Tibial artery (tissue), 4 donors: ENCODE data around the gene C15orf39.

Source experiments
- DNase-seq, 2 donors: peaks; one replicate each; pipeline ENCODE4 v3.0.0-alpha.2; 2019
- H3K27ac ChIP-seq, 2 donors: fragments of 200-600 bp; sonication (generic) in 1 of 2; 1 replicate in 1 of 2; 2 replicates in 1 of 2; pipeline ENCODE4 v1.5.1; 2018 to 2019; ENCODE audit warnings: mild to moderate bottlenecking in 1 of 2
- H3K27me3 ChIP-seq, 2 donors: fragments of 200-600 bp; sonication (generic) in 1 of 2; one replicate each; pipeline versions ENCODE4 v1.5.1 to v1.6.0; 2016 to 2019
- H3K36me3 ChIP-seq, 3 donors: fragments of 200-600 bp; sonication (generic) in 2 of 3; one replicate each; pipeline ENCODE4 v1.5.1; 2016 to 2019; ENCODE audit warnings: mild to moderate bottlenecking in 2 of 3
- H3K4me1 ChIP-seq, 4 donors: fragments of 200-600 bp; sonication (generic) in 2 of 4; 1 replicate in 3 of 4; 2 replicates in 1 of 4; pipeline ENCODE4 v1.5.1; 2016 to 2019
- H3K4me3 ChIP-seq, 2 donors: fragments of 200-600 bp; sonication (generic) in 1 of 2; 1 replicate in 1 of 2; 2 replicates in 1 of 2; pipeline ENCODE4 v1.5.1; 2018 to 2019; ENCODE audit warnings: mild to moderate bottlenecking in 2 of 2
- H3K9me3 ChIP-seq, 3 donors: fragments of 200-600 bp; sonication (generic) in 1 of 3; one replicate each; pipeline ENCODE4 v1.5.1; 2016 to 2019
- intact Hi-C: fragments of 100-400 bp; cut with DNase I; formaldehyde crosslinking; loops from one replicate; pipeline ENCODE4 v1.15.0; 2023; ENCODE audit warnings: low total_unique reads
- TF ChIP-seq, protein P1 (sequence below), 2 experiments: fragments of 200-600 bp in 1 of 2; fragments of 450-650 bp in 1 of 2; IDR thresholded peaks; one replicate each; pipeline ENCODE4 v1.5.1; 2017 to 2019; ENCODE audit warnings: antibody characterized with exemption in 2 of 2, mild to moderate bottlenecking in 1 of 2, moderate library complexity in 1 of 2

Gene C15orf39

DNA sequence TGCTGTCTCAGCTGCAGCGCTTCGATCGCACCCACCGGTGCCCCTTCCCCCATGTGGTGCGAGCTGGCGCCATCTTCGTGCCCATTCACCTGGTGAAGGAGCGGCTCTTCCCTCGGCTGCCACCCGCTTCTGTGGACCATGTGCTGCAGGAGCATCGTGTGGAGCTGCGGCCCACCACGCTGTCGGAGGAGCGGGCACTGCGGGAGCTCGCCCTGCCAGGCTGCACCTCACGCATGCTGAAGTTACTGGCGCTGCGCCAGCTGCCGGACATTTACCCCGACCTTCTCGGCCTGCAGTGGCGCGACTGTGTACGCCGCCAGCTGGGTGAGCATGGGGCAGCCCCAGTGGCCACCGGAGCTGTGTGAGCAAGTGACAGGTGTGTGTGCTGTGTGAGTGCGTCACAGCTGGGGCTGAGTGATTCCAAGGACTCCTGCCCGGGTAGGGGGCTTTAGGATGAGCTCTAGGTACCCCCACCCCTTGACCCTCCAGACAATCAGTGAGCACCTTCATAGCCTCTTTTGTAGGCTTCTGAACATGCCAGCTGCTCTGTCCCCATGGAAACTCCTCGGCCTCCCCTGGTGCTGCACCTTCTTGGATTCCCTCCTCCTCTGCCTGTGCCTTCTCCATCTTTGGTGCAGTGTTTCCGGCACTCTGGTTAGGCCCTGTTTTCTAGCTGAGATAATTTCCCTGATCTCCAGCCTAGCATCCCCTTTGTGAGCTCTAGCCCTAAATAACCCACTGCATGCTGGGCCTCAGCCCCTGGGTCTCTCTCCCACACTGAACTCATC, 7.0 kb downstream of the C15orf39 start:
- DNase-seq: peak in 1 of 2 donors; percentile 77
- Histone ChIP-seq H3K36me3 (peaks cover 69 to 81% (median 79%) of the 10 kb centered on the region in 3 donors), H3K4me3 (no peak overlapping the region), H3K9me3 (no peaks in the 10 kb centered on the region), H3K27me3 (no peaks in the 10 kb centered on the region), H3K4me1 (peaks cover 0 to 69% (median 50%) of the 10 kb centered on the region in 4 donors), H3K27ac (peak overlapping the region in 1 of 2 donors; percentile 1)
- TF ChIP-seq, protein P1, sequence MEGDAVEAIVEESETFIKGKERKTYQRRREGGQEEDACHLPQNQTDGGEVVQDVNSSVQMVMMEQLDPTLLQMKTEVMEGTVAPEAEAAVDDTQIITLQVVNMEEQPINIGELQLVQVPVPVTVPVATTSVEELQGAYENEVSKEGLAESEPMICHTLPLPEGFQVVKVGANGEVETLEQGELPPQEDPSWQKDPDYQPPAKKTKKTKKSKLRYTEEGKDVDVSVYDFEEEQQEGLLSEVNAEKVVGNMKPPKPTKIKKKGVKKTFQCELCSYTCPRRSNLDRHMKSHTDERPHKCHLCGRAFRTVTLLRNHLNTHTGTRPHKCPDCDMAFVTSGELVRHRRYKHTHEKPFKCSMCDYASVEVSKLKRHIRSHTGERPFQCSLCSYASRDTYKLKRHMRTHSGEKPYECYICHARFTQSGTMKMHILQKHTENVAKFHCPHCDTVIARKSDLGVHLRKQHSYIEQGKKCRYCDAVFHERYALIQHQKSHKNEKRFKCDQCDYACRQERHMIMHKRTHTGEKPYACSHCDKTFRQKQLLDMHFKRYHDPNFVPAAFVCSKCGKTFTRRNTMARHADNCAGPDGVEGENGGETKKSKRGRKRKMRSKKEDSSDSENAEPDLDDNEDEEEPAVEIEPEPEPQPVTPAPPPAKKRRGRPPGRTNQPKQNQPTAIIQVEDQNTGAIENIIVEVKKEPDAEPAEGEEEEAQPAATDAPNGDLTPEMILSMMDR (IDR thresholded peaks at IDR 0.05): no peak
- intact Hi-C loops: loop anchor here (10.0 kb wide), 1 partner anchor 424 kb away; the partner anchor contains the start of gene CSK

DNA sequence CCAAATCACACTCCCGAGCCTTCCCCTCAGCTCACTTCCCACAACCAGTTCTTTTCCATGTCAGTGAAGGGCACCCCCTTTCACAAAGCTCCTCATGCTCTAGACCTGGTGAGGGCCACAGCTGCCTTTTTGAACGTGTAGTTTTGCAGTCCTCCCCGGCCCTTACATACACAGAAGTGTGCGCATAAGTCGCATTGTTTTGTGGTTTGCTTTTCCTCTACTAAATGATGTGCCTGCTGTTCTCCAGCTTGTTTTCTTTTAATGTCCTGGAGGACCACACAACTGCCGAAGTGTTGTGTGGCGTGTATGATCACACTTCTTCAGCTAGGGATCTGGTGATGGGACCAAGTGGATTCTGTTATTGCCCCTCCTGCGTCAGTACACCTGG, 7.6 kb downstream of the C15orf39 start:
- intact Hi-C loops: loop anchor here (10.0 kb wide), 1 partner anchor 424 kb away; the partner anchor contains the start of gene CSK
- Histone ChIP-seq H3K36me3 (peaks cover 70 to 87% (median 83%) of the 10 kb centered on the region in 3 donors), H3K27ac (peak overlapping the region in 1 of 2 donors; percentile 1), H3K27me3 (no peaks in the 10 kb centered on the region), H3K9me3 (no peaks in the 10 kb centered on the region), H3K4me3 (no peak overlapping the region), H3K4me1 (peaks cover 0 to 63% (median 44%) of the 10 kb centered on the region in 4 donors)
- no peak for DNase-seq
- TF ChIP-seq, protein P1 (IDR thresholded peaks at IDR 0.05): no peak

GRCh38 chr15:75210811-75211230, 9.1 kb downstream of the C15orf39 start:
- TF ChIP-seq, protein P1 (IDR thresholded peaks at IDR 0.05): no peak
- H3K4me1 ChIP-seq: peaks cover 0 to 48% (median 34%) of the 10 kb centered on the region in 4 donors
- no peak for DNase-seq
- intact Hi-C loops: no loop called here
- no peaks in the 10 kb centered on the region for H3K9me3 ChIP-seq
- no peak overlapping the region for H3K4me3 ChIP-seq
- no peak overlapping the region for H3K27ac ChIP-seq
- no peaks in the 10 kb centered on the region for H3K27me3 ChIP-seq
- H3K36me3 ChIP-seq: peaks cover 70 to 91% (median 82%) of the 10 kb centered on the region in 3 donors

GRCh38 chr15:75211436-75212199, 9.9 kb downstream of the C15orf39 start:
- DNase-seq: no peak
- TF ChIP-seq, protein P1 (IDR thresholded peaks at IDR 0.05): no peak
- H3K27me3 ChIP-seq: no peaks in the 10 kb centered on the region
- peaks cover 0 to 46% (median 32%) of the 10 kb centered on the region in 4 donors for H3K4me1 ChIP-seq
- H3K27ac ChIP-seq: no peak overlapping the region
- intact Hi-C loops: no loop called here
- no peaks in the 10 kb centered on the region for H3K9me3 ChIP-seq
- no peak overlapping the region for H3K4me3 ChIP-seq
- peaks cover 65 to 86% (median 74%) of the 10 kb centered on the region in 3 donors for H3K36me3 ChIP-seq

- Histone ChIP-seq H3K27me3 (no peaks in the 10 kb centered on the region), H3K36me3 (peaks cover 58 to 84% (median 67%) of the 10 kb centered on the region in 3 donors), H3K4me1 (peaks cover 0 to 39% (median 28%) of the 10 kb centered on the region in 4 donors), H3K27ac (no peak overlapping the region), H3K4me3 (no peak overlapping the region), H3K9me3 (no peaks in the 10 kb centered on the region)
- intact Hi-C loops: no loop called here
- TF ChIP-seq, protein P1 (IDR thresholded peaks at IDR 0.05): no peak
- DNase-seq: no peak
These were observed 10.6 kb downstream of the C15orf39 start for GRCh38 chr15:75212200-75212858.
